Activated CD4-positive, alpha-beta T cell treated with anti-CD3 and anti-CD28 coated beads, Interleukin-10, Interleukin-2, amounts not matched to agents 100 ng/mL and 50 ng/mL, durations not matched to agents 16 hours and 8 hours (primary cell): Measurements from ENCODE around the gene ZNF335.
"Not testable (repeated sequence)": the region's sequence is repeated elsewhere in the genome, so short reads cannot be mapped to it uniquely, and the experiment has no call there.

ENCODE experiments used
- DNase-seq: peaks from one replicate; pipeline ENCODE4 v3.0.0-alpha.2; 2020

ZNF335 gene

DNA sequence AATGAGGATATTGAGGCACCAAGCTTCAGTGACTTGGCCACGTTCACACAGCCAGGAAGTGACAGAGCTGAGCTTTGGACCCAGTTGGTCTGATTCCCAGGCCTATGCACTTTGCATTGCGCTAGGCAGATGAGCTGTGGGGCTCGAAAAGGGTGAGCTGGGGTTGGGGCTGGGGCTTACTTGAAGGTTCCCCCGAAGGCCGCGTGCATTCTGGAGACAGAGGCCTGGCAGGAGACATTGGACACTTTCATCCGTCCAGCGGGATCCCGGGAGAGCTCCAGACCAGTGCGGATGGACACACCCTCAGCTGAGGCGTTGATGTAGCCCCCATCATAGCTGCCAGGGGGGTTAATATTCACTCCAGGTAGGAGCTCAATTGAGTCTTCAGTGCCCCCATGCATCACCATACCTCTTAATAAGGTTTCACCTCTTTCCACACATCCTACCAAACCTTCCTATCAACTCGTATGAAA, 62.6 kb downstream of the ZNF335 start:
- no peak for DNase-seq

DNA sequence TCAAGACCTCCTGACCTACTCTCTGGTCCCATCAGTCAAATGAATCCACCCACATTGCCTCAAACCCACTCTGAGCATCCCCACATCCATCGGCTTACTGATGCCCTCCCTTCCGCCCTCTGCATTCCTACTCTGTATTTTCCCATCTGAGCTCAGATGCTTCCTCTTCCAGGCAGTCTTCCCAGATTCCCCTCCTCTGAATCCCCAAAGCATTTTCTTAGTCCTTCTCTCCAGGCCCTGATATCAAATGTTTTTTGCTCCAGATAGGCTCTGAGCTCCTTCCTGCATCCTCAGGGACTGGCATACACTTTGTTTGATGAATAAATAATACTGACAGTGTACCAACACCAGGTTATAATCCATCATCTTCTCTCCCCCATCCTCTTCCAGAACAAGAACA, 63.9 kb downstream of the ZNF335 start:
- no peak for DNase-seq

DNA sequence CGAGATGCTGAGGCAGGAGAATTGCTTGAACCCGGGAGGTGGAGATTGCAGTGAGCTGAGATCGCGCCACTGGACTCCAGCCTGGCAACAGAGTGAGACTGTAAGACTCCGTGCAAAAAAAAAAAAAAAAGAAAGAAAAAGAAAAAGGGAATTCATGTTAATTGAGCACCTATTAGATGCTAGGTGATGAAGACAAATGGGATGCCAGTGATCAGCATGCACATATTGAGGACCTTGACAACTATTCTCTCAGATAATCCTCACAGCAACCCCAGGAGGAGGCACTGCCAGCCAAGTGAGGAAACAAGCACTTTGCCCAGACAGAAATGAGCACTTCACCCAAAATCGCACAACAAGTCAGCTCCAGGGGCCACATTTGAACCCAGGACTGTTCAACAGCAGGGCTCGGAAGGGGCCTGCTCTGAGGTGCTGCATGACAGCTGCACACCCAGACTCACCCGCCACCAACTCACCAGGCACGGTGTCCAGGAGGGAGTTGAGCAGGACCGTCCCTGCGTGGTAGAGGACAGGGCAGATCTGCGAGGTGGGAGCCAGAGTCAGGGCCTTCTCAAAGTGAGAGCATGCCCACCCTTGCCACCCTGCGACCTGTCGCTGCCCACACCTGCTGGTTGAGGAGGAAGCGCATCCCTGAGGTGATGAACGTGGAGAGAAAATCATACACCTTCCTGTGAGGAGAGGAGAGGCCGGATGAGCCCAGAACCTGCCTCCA, 64.6 kb downstream of the ZNF335 start:
- no peak for DNase-seq

DNA sequence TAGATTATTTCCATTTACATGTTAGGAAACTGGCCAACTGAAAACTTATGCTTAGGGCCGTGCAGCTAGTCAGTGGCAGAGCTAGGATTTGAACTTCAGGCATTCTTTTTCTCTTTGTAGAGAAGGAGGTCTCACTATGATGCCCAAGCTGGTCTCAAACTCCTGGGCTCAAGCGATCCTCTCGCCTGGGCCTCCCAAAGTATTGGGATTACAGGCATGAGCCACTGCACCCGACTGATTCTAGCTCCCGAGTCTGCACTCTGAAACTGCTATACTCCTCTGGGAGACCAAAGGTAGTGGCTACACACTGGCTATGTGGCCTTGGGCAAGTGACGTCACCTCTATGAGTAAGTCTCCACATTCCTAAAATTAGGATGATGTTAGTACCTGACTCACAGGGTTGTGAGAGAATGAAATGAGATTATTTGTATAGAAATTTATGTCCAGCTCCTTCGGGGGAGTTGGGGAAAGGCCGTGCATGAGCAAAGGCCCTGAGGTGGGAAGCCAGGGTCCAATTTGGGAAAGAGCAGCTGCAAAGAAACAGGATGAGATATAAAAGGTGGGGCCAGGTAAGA, 66.4 kb downstream of the ZNF335 start:
- DNase-seq, result no peak

DNA sequence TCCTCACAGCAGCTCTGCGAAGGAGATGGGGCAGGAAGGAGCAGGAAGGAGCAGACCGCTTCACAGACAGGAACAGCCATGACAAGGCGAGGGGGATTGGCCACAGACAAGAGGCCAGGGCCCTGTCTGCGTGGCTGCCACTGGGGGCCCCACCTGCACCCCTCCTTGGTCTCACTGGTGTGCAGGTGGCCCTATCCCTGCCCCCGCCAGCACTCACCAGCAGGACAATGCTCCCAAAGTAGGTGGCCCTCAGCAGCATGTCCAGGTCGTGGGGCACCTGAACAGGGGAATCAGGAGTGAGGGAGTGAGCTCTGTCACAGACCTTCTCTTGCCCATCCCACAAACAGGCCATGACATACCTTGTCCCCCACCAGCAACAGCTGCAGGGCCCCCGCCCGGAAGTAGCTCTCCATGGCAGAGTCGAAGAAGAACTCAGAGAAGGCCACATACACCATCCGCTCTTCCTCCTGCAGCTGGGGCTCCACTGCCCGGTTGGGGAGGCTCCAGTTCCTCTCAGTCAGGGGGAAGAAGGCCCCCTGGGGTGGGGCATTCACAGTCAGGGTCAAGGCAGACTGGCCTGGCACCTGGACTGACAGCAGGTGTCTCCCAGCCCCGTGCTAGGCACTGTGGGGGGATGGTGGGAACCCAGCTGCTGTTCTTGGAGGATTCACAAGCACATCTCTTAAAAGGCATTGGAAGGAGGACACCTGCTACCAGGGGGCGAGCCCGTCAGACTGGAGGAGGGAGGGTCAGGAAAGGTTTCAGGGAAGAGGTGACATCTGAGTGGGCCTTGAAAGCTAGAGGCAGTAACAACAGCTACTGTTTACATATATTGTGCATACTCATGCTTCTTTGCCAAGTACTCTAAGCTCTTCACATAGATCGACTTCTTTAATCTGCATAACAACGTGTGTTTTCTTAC, 67.2 kb downstream of the ZNF335 start:
- DNase-seq, result no peak

DNA sequence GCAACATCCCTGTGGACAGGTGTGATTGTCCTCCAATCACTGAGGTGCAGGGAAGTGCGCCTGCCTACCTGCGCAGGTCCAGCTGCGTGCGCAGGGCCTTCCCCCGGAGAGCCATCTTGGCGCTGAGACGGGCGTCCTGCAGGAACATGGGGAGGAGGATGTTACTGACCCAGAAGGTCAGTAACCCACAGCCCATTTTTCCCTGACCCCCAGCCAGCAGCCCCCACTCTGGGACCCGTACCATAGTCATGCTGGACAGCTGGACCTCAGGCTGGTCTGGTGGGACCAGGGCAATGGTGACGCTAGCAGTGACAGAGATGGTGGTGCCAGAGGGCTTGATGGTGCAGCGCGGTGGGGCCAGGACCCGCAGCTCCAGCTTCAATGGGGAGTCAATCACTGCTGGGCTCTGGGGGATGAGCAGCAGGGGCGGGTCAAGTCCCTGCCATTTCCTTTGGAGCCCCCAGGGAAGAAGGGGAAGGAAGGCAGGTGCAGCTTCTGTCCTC, 69.8 kb downstream of the ZNF335 start:
- DNase-seq, result no peak

DNA sequence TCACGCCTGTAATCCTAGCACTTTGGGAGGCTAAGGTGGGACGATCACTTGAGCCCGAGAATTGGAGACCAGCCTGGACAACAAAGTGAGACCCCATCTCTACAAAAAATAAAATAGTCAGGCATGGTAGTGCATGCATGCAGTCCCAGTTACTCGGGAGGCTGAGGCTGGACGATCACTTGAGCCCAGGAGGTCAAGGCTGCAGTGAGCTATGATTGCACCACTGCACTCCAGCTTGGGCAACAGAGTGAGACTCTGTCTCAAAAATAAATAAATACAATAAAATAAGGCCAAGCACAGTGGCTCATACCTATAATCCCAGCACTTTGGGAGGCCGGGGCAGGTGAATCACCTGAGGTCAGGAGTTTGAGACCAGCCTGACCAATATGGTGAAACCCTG, 70.7 kb downstream of the ZNF335 start:
- not testable (repeated sequence) for DNase-seq

DNA sequence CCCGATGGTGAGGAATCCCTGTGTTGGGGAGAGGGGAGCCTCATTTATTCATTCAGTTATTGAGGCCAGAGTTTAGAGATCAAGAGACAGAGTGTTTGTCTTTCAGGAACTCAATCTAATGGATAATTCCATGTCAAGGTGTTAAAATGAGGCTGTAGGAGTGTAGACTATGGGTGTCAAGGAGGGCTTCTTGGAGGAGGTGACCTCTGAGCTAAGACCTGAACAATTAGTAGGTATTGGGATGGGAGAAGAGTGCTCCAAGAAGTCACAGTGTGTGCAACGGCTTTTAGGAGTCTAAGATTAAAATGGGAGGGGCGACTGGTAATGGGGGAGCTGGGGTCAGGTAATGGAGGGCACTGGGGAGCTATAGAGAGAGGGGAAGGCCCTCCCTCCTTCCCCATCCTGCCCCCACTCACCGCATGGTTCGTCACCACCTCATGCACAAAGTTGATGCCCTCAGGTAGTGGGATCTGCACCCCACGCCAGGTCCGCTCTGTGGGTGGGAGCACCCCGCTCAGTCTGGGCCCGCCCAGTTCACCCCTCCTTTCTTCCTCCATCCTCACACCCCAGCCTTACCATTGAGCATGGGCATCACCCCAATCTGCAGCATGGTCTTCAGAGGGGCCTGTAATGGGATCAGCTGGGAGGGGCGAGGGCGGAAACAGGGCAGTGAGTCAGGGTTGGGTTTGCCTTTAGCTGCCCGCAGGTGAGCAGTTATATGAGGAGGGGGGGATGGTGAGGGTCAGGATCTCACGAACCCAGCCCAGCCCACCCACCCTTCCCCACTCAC, 72.8 kb downstream of the ZNF335 start:
- DNase-seq, result no peak
